HG02970 (cell line): ENCODE data around the gene C14orf119.

Source experiments
- ATAC-seq: cut with Tn5 transposase; IDR thresholded peaks from one replicate; pipeline ENCODE4 v1.9.1; 2021; ENCODE audit warnings: mild to moderate bottlenecking, moderate library complexity, moderate number of reproducible peaks; ENCODE audit not compliant: unreplicated experiment, low FRiP score

C14orf119 gene

GRCh38 chr14:23060536-23061260 lies 34.6 kb upstream of the C14orf119 start:
- ATAC-seq, result no peak

- no peak for ATAC-seq
Measured at GRCh38 chr14:23062002-23062401, 33.3 kb upstream of the C14orf119 start.

- ATAC-seq, result no peak
Measured at GRCh38 chr14:23063601-23064000, 31.7 kb upstream of the C14orf119 start.

GRCh38 chr14:23066368-23066767 lies 28.9 kb upstream of the C14orf119 start:
- no peak for ATAC-seq

- no peak for ATAC-seq
Measured at GRCh38 chr14:23066855-23067744, 28.2 kb upstream of the C14orf119 start.

- no peak for ATAC-seq
Measured at GRCh38 chr14:23067847-23068788, 27.2 kb upstream of the C14orf119 start.

GRCh38 chr14:23068789-23069412 lies 26.4 kb upstream of the C14orf119 start:
- ATAC-seq, result no peak

- no peak for ATAC-seq
Measured at GRCh38 chr14:23069413-23069806, 25.9 kb upstream of the C14orf119 start.

GRCh38 chr14:23070262-23071129 lies 24.8 kb upstream of the C14orf119 start:
- no peak for ATAC-seq

GRCh38 chr14:23071244-23071920 lies 23.9 kb upstream of the C14orf119 start:
- ATAC-seq, result no peak

- ATAC-seq, result no peak
Measured at GRCh38 chr14:23071921-23072539, 23.3 kb upstream of the C14orf119 start.

GRCh38 chr14:23074906-23075305 lies 20.4 kb upstream of the C14orf119 start:
- no peak for ATAC-seq

GRCh38 chr14:23076785-23077408 lies 18.4 kb upstream of the C14orf119 start:
- no peak for ATAC-seq

- no peak for ATAC-seq
Measured at GRCh38 chr14:23077962-23078361, 17.3 kb upstream of the C14orf119 start.

GRCh38 chr14:23078692-23079116 lies 16.6 kb upstream of the C14orf119 start:
- no peak for ATAC-seq

GRCh38 chr14:23079716-23080115 lies 15.6 kb upstream of the C14orf119 start:
- no peak for ATAC-seq

- ATAC-seq, result no peak
Measured at GRCh38 chr14:23080474-23080873, 14.8 kb upstream of the C14orf119 start.

GRCh38 chr14:23085458-23085857 lies 9.8 kb upstream of the C14orf119 start:
- no peak for ATAC-seq
